ENCODE data around the gene SYNJ2BP. TPM values are rescaled to one million over a fixed set of nuclear protein-coding genes. Genes with fewer than 3 reads are reported as not detected.

The SYNJ2BP gene
- total RNA-seq, 1 experiment from 2014 or later: 27.9 TPM

- TF ChIP-seq HMGXB4 (CRISPR knock-in tag; IDR thresholded peaks at IDR 0.05) (no peak), USF2 (CRISPR knock-in tag; IDR thresholded peaks at IDR 0.05) (no peak), GABPB1 (CRISPR knock-in tag; IDR thresholded peaks at IDR 0.05) (no peak), ESRRA (CRISPR knock-in tag; IDR thresholded peaks at IDR 0.05; ENCODE audit: borderline replicate concordance) (no peak), ZNF416 (CRISPR knock-in tag; IDR thresholded peaks at IDR 0.05) (no peak)
Observed at GRCh38 chr14:70392676-70393075, 24.2 kb downstream of the SYNJ2BP start (continued).

- Mint-ChIP-seq H3K27me3 (ENCODE audit: low read depth) (no peaks in the 10 kb centered on the region), H3K36me3 (peaks cover 15% of the 10 kb centered on the region), H3K27ac (peak overlapping the region; percentile 91), H3K4me3 (peak overlapping the region; percentile 26), H3K9me3 (peaks cover 6% of the 10 kb centered on the region), H3K4me1 (peaks cover 18% of the 10 kb centered on the region)
- TF ChIP-seq NR3C1 (CRISPR knock-in tag; conservative IDR thresholded peaks at IDR 0.05; ENCODE audit: low read depth): no peak
- no peak for TF ChIP-seq ARID4B (CRISPR knock-in tag; IDR thresholded peaks at IDR 0.05; ENCODE audit: borderline replicate concordance)
- no peak for TF ChIP-seq IRF1 (CRISPR knock-in tag; IDR thresholded peaks at IDR 0.05)
- no peak for TF ChIP-seq ATF3 (CRISPR knock-in tag; conservative IDR thresholded peaks at IDR 0.05)
- TF ChIP-seq ETV6 (CRISPR knock-in tag; IDR thresholded peaks at IDR 0.05): no peak
- TF ChIP-seq ZNF219 (CRISPR knock-in tag; IDR thresholded peaks at IDR 0.05; ENCODE audit: borderline replicate concordance): no peak
- no peak for TF ChIP-seq TCF7 (CRISPR knock-in tag; IDR thresholded peaks at IDR 0.05; ENCODE audit: low read depth)
- TF ChIP-seq ATF2 (CRISPR knock-in tag; IDR thresholded peaks at IDR 0.05; ENCODE audit: borderline replicate concordance, low read depth): no peak
- TF ChIP-seq ZSCAN18 (CRISPR knock-in tag; IDR thresholded peaks at IDR 0.05): no peak
- no peak for TF ChIP-seq IRF2 (CRISPR knock-in tag; IDR thresholded peaks at IDR 0.05; ENCODE audit: borderline replicate concordance, low read depth)
- TF ChIP-seq NFATC4 (CRISPR knock-in tag; IDR thresholded peaks at IDR 0.05): no peak
- no peak for TF ChIP-seq GTF2I (CRISPR knock-in tag; conservative IDR thresholded peaks at IDR 0.05)
- no peak for TF ChIP-seq ZNF423 (CRISPR knock-in tag; IDR thresholded peaks at IDR 0.05)
- no peak for TF ChIP-seq ZNF232 (CRISPR knock-in tag; IDR thresholded peaks at IDR 0.05)
- TF ChIP-seq SMAD3 (CRISPR knock-in tag; IDR thresholded peaks at IDR 0.05; ENCODE audit: borderline replicate concordance): no peak
- ChIA-PET CTCF (interaction anchor here (1.4 kb wide), 2 partner anchors 12 to 176 kb away, joined by 4 to 6 read pairs; no protein-coding TSS in a partner anchor), POLR2A (no interaction called here)
- ATAC-seq: no peak; the same call in 1 of the 2 replicates
- DNase-seq (ENCODE audit: low spot score): no peak
Observed at GRCh38 chr14:70391493-70392391, 25.1 kb downstream of the SYNJ2BP start.
